ENCODE measurements around the gene APOL1. TPM values are rescaled to one million over a fixed set of nuclear protein-coding genes. Genes with fewer than 3 reads are reported as not detected.

Gene APOL1
- total RNA-seq, 1 experiment from 2014 or later, result 16.0 TPM

DNA sequence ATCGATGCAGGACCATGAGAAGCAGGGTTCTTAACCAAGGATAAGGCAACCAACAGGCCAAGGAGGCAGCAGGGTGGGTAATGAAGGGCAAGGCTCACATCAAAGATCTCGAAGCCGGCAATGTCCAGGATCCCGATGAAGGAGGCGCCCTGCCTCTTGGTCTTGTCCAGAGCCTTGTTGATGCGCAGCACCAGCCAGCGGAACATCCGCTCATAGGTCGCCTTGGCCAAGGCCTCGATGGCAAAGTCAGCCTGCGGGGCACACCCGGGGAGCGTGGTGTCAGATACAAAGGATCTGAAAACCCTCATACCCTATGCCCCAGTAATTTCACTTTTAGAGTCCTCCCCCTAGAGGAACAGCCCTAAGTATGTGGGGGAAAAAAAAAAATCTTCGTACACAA, 63.5 kb downstream of the APOL1 start:
- no peak overlapping the region for H3K4me3 ChIP-seq (ENCODE audit: low read depth in 2 of 2, low read length in 2 of 2)
- intact Hi-C loops (cut with micrococcal nuclease; ENCODE audit: unreplicated experiment) (no loop called here), in situ Hi-C loops (cut with HindIII; ENCODE audit: low pct_unique_long_range_greater_than_20kb, low sequenced_read_pairs) (no loop called here)
- no peak overlapping the region for H3K27ac ChIP-seq (ENCODE audit: low read length)
- peaks cover 15% of the 10 kb centered on the region for H3K36me3 ChIP-seq (ENCODE audit: control insufficient read depth, insufficient read depth, low read length)
- DNase-seq (ENCODE audit: low read depth, low spot score) (no peak), ATAC-seq (no peak)
- BruUV-seq (replicated peaks), result no TSS peak
- POLR2A ChIA-PET, result no interaction called here
- no peaks in the 10 kb centered on the region for H3K9me3 ChIP-seq (ENCODE audit: control insufficient read depth, insufficient read depth, low read depth, low read length)
- no peaks in the 10 kb centered on the region for H3K27me3 ChIP-seq (ENCODE audit: control insufficient read depth, insufficient read depth, low read length)
- H3K4me1 ChIP-seq (ENCODE audit: control insufficient read depth, insufficient read depth, low read length), result no peaks in the 10 kb centered on the region
- CTCF ChIA-PET, result interaction anchor here (0.7 kb wide), 1 partner anchor 783 kb away, joined by 7 read pairs; no protein-coding TSS in a partner anchor
- TF ChIP-seq POLR2AphosphoS5 (IDR thresholded peaks at IDR 0.05; ENCODE audit: low read depth, low read length) (no peak), CTCF (IDR thresholded peaks at IDR 0.05) (no peak), TCF7L2 (IDR thresholded peaks at IDR 0.05; ENCODE audit: low read depth, low read length) (no peak), REST (IDR thresholded peaks at IDR 0.05; ENCODE audit: insufficient read depth in 1 of 2, low read depth in 2 of 2, low read length in 1 of 2) (no peak), SIN3A (IDR thresholded peaks at IDR 0.05; ENCODE audit: borderline replicate concordance, insufficient read depth, low read depth, low read length) (no peak)

Small RNAs within 50 kb of the gene (microRNA-seq; reads per million reads assigned to microRNA genes)
- gene MIR6819 (ENCODE audit: unreplicated experiment), result not detected

Other genes starting within 250 kb of the APOL1 start
- 81.1 TPM for gene RBFOX2, start 224.3 kb upstream of the APOL1 start, total RNA-seq (2021; ENCODE audit: unreplicated experiment)
- 3.2 TPM for gene APOL3, start 92.4 kb upstream of the APOL1 start, total RNA-seq (2021; ENCODE audit: unreplicated experiment)
- not detected for gene APOL4, start 51.3 kb upstream of the APOL1 start, total RNA-seq (2021; ENCODE audit: unreplicated experiment)
- 34.4 TPM for gene APOL2, start 13.6 kb upstream of the APOL1 start, total RNA-seq (2021; ENCODE audit: unreplicated experiment)
- gene MYH9, start 134.8 kb downstream of the APOL1 start, total RNA-seq (2021; ENCODE audit: unreplicated experiment), result 788 TPM
- 64.1 TPM for gene TXN2, start 228.5 kb downstream of the APOL1 start, total RNA-seq (2021; ENCODE audit: unreplicated experiment)

All from Panc1 (cell line).